GM18505 (cell line): ENCODE measurements around the gene GMIP.

Experiments
- ATAC-seq: cut with Tn5 transposase; IDR thresholded peaks from one replicate; pipeline ENCODE4 v1.9.1; 2021; ENCODE audit not compliant: unreplicated experiment
- POLR2A ChIP-seq: IDR thresholded peaks from 4 replicates; pipeline ENCODE4 v1.6.1; 2011; ENCODE audit warnings: borderline replicate concordance; ENCODE audit not compliant: insufficient read depth, insufficient read length; ENCODE audit errors: extremely low read depth

GMIP gene

GRCh38 chr19:19663256-19664120 lies 20.0 kb upstream of the GMIP start, which contains the start of gene ATP13A1:
Gene ATP13A1 (minus strand): TSS chr19:19663676. CDS start chr19:19663666, 10 bp downstream.
- ATAC-seq: peak; percentile 68
- peak; percentile 77 for TF ChIP-seq POLR2A

GRCh38 chr19:19662871-19663255 lies 19.4 kb upstream of the GMIP start:
- TF ChIP-seq POLR2A: no peak
- ATAC-seq: no peak

- no peak for TF ChIP-seq POLR2A
- no peak for ATAC-seq
Measured at GRCh38 chr19:19662344-19662743, 18.9 kb upstream of the GMIP start.

- peak; percentile 75 for TF ChIP-seq POLR2A
- peak; percentile 29 for ATAC-seq
Measured at GRCh38 chr19:19661675-19662251, 18.3 kb upstream of the GMIP start.

GRCh38 chr19:19661141-19661674 lies 17.8 kb upstream of the GMIP start:
- no peak for ATAC-seq
- TF ChIP-seq POLR2A: no peak

GRCh38 chr19:19659646-19660245 lies 16.3 kb upstream of the GMIP start:
- ATAC-seq: no peak
- no peak for TF ChIP-seq POLR2A

- no peak for ATAC-seq
- TF ChIP-seq POLR2A: no peak
Measured at GRCh38 chr19:19657397-19657783, 13.9 kb upstream of the GMIP start.

GRCh38 chr19:19656451-19657396 lies 13.3 kb upstream of the GMIP start:
- no peak for TF ChIP-seq POLR2A
- no peak for ATAC-seq

- TF ChIP-seq POLR2A: no peak
- no peak for ATAC-seq
Measured at GRCh38 chr19:19655641-19656343, 12.3 kb upstream of the GMIP start.

GRCh38 chr19:19655051-19655594 lies 11.7 kb upstream of the GMIP start:
- ATAC-seq: no peak

GRCh38 chr19:19654441-19654840 lies 11.0 kb upstream of the GMIP start:
- TF ChIP-seq POLR2A: no peak
- no peak for ATAC-seq

More at GRCh38 chr19:19655051-19655594, 11.7 kb upstream of the GMIP start:
- no peak for TF ChIP-seq POLR2A

GRCh38 chr19:19653597-19654147 lies 10.2 kb upstream of the GMIP start:
- no peak for TF ChIP-seq POLR2A
- no peak for ATAC-seq
